Cardiac muscle cell (in vitro differentiated cells and primary cell): ENCODE results near the gene ADAM12. TPM values are rescaled to one million over a fixed set of nuclear protein-coding genes. Genes with fewer than 3 reads are reported as not detected.

Experiments used
- DNase-seq, 2 donors: peaks; one replicate each; pipeline versions ENCODE4 v3.0.0 to v3.0.0-alpha.2; 2010 to 2017; ENCODE audit warnings: low read depth in 1 of 2, low spot score in 1 of 2
- H3K27ac ChIP-seq: fragments of 200-600 bp; sonication (generic); 2 replicates; pipeline ENCODE4 v1.5.1; 2016
- H3K27me3 ChIP-seq: fragments of 200-600 bp; sonication (generic); 2 replicates; pipeline ENCODE4 v1.6.0; 2016; ENCODE audit warnings: control low read depth
- H3K36me3 ChIP-seq: fragments of 200-600 bp; sonication (generic); 2 replicates; pipeline ENCODE4 v1.5.1; 2016; ENCODE audit warnings: control low read depth
- H3K4me1 ChIP-seq: fragments of 200-600 bp; sonication (generic); 2 replicates; pipeline ENCODE4 v1.8.1; 2017; ENCODE audit warnings: low read depth, mild to moderate bottlenecking, mixed run types
- H3K4me3 ChIP-seq: fragments of 200-600 bp; sonication (generic); 2 replicates; pipeline ENCODE4 v1.5.1; 2016; ENCODE audit warnings: mild to moderate bottlenecking
- H3K9me3 ChIP-seq: fragments of 200-600 bp; sonication (generic); 2 replicates; pipeline ENCODE4 v1.5.1; 2017; ENCODE audit warnings: low read depth, mild to moderate bottlenecking, control low read depth
- CTCF ChIP-seq: IDR thresholded peaks from 2 replicates; pipeline ENCODE4 v1.5.1; 2012; ENCODE audit warnings: low read depth, mild to moderate bottlenecking, low read length
- polyA plus RNA-seq: library from polyadenylated mRNA; unstranded; fragments of >200 nt; fragmentation: Nextera tagmentation; extraction: Ambion mirVana; gene quantifications from 2 replicates; pipeline ENCODE4 v1.2.1, GENCODE V29; 2016
- total RNA-seq: library from RNA; depleted of rRNA; stranded (reverse); fragments of >200 nt; gene quantifications from 2 replicates; pipeline ENCODE4 v1.2.3, GENCODE V29; 2016

ADAM12 gene
- total and polyA plus RNA-seq, 2 experiments from 2014 or later: 0.18 to 1.1 TPM

- Histone ChIP-seq H3K9me3 (no peaks in the 10 kb centered on the region), H3K4me1 (no peaks in the 10 kb centered on the region), H3K27me3 (no peaks in the 10 kb centered on the region), H3K27ac (no peak overlapping the region), H3K4me3 (no peak overlapping the region), H3K36me3 (no peaks in the 10 kb centered on the region)
- DNase-seq: no peak
- TF ChIP-seq CTCF: no peak
Observed at GRCh38 chr10:126187399-126187798, 200.9 kb downstream of the ADAM12 start.

GRCh38 chr10:126186766-126187165 is 201.5 kb downstream of the ADAM12 start:
- H3K27ac ChIP-seq: no peak overlapping the region

GRCh38 chr10:126185676-126186447 is 202.4 kb downstream of the ADAM12 start:
- H3K9me3 ChIP-seq: no peaks in the 10 kb centered on the region
- H3K4me1 ChIP-seq: no peaks in the 10 kb centered on the region
- no peak overlapping the region for H3K27ac ChIP-seq
- no peak for TF ChIP-seq CTCF
- no peak for DNase-seq
- no peaks in the 10 kb centered on the region for H3K36me3 ChIP-seq
- no peak overlapping the region for H3K4me3 ChIP-seq
- H3K27me3 ChIP-seq: no peaks in the 10 kb centered on the region

More at GRCh38 chr10:126186766-126187165, 201.5 kb downstream of the ADAM12 start:
- Histone ChIP-seq H3K4me1 (no peaks in the 10 kb centered on the region), H3K27me3 (no peaks in the 10 kb centered on the region), H3K9me3 (no peaks in the 10 kb centered on the region), H3K4me3 (no peak overlapping the region), H3K36me3 (no peaks in the 10 kb centered on the region)
- no peak for DNase-seq
- TF ChIP-seq CTCF: no peak

- Histone ChIP-seq H3K27me3 (no peaks in the 10 kb centered on the region), H3K36me3 (no peaks in the 10 kb centered on the region), H3K4me1 (no peaks in the 10 kb centered on the region), H3K4me3 (no peak overlapping the region), H3K9me3 (no peaks in the 10 kb centered on the region), H3K27ac (no peak overlapping the region)
- no peak for TF ChIP-seq CTCF
- no peak for DNase-seq
Observed at GRCh38 chr10:126181626-126182025, 206.7 kb downstream of the ADAM12 start.

GRCh38 chr10:126179637-126180036 is 208.6 kb downstream of the ADAM12 start:
- Histone ChIP-seq H3K27me3 (no peaks in the 10 kb centered on the region), H3K9me3 (no peaks in the 10 kb centered on the region), H3K4me1 (no peaks in the 10 kb centered on the region), H3K36me3 (no peaks in the 10 kb centered on the region), H3K4me3 (no peak overlapping the region), H3K27ac (no peak overlapping the region)
- no peak for DNase-seq
- TF ChIP-seq CTCF: no peak
